Naive thymus-derived CD8-positive, alpha-beta T cell (primary cell): ENCODE results near the gene UBE2E2. TPM values are rescaled to one million over a fixed set of nuclear protein-coding genes. Genes with fewer than 3 reads are reported as not detected.

Experiments
- ATAC-seq, 2 donors: fragments of 150-1000 bp; cut with Tn5 transposase in 1 of 2; sonication (Bioruptor Pico), chemical (Tn5 transposase) in 1 of 2; 1 replicate in 1 of 2; 2 replicates in 1 of 2; pipeline ENCODE4 v1.10.0; 2021; ENCODE audit warnings: mild to moderate bottlenecking in 2 of 2, moderate library complexity in 2 of 2
- POLR2A ChIA-PET: fragments of 350-600 bp; sonication (Branson Sonifier 250); formaldehyde crosslinking; loops from one replicate; lab custom pipeline; 2021; ENCODE audit warnings: antibody characterized with exemption; lab: Charles Lee
- DNase-seq, 10 donors: peaks; one replicate each; pipeline versions ENCODE4 v3.0.0 to v3.0.0-alpha.2; 2020 to 2022
- H3K27ac Mint-ChIP-seq, 10 donors: one replicate each; pipeline ENCODE4 v1.8.0; 2020 to 2022; ENCODE audit warnings: mild to moderate bottlenecking in 10 of 10, mixed read lengths in 10 of 10, moderate library complexity in 4 of 10, inconsistent platforms in 1 of 10
- H3K27me3 Mint-ChIP-seq, 5 donors: one replicate each; pipeline ENCODE4 v1.8.0; 2021 to 2022; ENCODE audit warnings: mixed read lengths in 5 of 5
- H3K36me3 Mint-ChIP-seq, 3 donors: one replicate each; pipeline ENCODE4 v1.8.0; 2020 to 2022; ENCODE audit warnings: mixed read lengths in 3 of 3, mild to moderate bottlenecking in 2 of 3, inconsistent platforms in 1 of 3
- H3K4me1 Mint-ChIP-seq, 4 donors: one replicate each; pipeline ENCODE4 v1.8.0; 2021 to 2022; ENCODE audit warnings: mixed read lengths in 4 of 4
- H3K4me3 Mint-ChIP-seq, 10 donors: one replicate each; pipeline ENCODE4 v1.8.0; 2020 to 2022; ENCODE audit warnings: mild to moderate bottlenecking in 10 of 10, mixed read lengths in 10 of 10, moderate library complexity in 6 of 10, inconsistent platforms in 1 of 10
- H3K9me3 Mint-ChIP-seq, 9 donors: one replicate each; pipeline ENCODE4 v1.8.0; 2020 to 2022; ENCODE audit warnings: mixed read lengths in 9 of 9, mild to moderate bottlenecking in 3 of 9, inconsistent platforms in 1 of 9, moderate library complexity in 1 of 9
- polyA plus RNA-seq, 3 donors: library from polyadenylated mRNA; unstranded; fragments of 300-500 nt; fragmentation: Illumina TruSeq; gene quantifications; one replicate each; pipeline ENCODE4 v1.2.3, GENCODE V29; 2021
- total RNA-seq, 8 experiments: library from RNA in 2 of 8; stranded (reverse) in 2 of 8; gene quantifications; one replicate each; pipeline ENCODE4 v1.2.3 and lab custom pipeline; 2021 to 2026

UBE2E2 gene
- total and polyA plus RNA-seq, 5 experiments from 2014 or later = 12.5 to 19.6 (median 14.0) TPM

DNA sequence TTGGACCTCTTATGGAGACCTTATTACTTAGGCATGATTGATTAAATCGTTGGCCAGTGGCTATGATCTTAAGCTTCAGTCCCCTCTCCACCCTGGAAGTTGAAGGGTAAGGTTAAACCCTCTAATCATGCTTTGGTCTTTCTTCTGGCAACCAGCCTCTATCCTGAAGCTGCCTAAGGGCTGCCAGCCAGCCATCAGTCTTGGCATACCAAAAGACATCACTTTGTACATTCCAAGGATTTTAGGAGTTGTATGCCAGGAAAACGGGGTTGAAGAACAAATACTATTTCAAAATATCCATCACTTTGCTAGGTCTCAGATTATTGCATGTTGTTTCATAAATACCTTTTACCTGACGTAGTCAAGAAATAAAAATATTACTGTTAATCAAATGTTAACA is 28.9 kb downstream of the UBE2E2 start:
- peaks cover 14 to 37% (median 24%) of the 10 kb centered on the region in 4 donors for H3K4me1 Mint-ChIP-seq
- H3K4me3 Mint-ChIP-seq = no peak overlapping the region
- H3K27ac Mint-ChIP-seq = no peak overlapping the region
- DNase-seq = no peak
- POLR2A ChIA-PET = no interaction called here
- ATAC-seq = no peak
- H3K9me3 Mint-ChIP-seq = no peaks in the 10 kb centered on the region
- peaks cover 0 to 7% (median 0%) of the 10 kb centered on the region in 3 donors for H3K36me3 Mint-ChIP-seq
- no peaks in the 10 kb centered on the region for H3K27me3 Mint-ChIP-seq

DNA sequence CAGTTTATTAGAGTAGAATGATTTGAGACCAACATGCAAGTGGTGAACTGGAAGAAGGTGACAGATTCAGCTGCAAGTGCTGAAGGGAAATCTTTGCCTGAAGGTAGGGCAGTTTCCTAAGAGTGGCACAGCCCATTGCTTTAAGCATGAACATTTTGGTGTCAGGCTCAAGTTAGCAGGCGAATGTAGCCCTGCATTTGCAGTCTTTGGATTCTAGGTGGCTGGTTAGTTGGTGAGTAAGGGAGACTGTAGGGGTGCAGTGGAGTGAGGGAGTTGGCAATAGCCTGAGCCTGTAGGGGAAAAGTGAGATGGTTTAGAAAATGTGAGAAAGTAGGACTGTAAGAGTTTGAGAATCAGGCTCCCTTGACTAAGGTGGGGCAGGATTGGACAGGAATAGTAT is 29.7 kb downstream of the UBE2E2 start:
- H3K27me3 Mint-ChIP-seq = no peaks in the 10 kb centered on the region
- no peak overlapping the region for H3K4me3 Mint-ChIP-seq
- DNase-seq = no peak
- H3K9me3 Mint-ChIP-seq = no peaks in the 10 kb centered on the region
- H3K27ac Mint-ChIP-seq = no peak overlapping the region
- peaks cover 14 to 37% (median 23%) of the 10 kb centered on the region in 4 donors for H3K4me1 Mint-ChIP-seq
- POLR2A ChIA-PET = no interaction called here
- H3K36me3 Mint-ChIP-seq = peaks cover 0 to 6% (median 0%) of the 10 kb centered on the region in 3 donors
- ATAC-seq = no peak

DNA sequence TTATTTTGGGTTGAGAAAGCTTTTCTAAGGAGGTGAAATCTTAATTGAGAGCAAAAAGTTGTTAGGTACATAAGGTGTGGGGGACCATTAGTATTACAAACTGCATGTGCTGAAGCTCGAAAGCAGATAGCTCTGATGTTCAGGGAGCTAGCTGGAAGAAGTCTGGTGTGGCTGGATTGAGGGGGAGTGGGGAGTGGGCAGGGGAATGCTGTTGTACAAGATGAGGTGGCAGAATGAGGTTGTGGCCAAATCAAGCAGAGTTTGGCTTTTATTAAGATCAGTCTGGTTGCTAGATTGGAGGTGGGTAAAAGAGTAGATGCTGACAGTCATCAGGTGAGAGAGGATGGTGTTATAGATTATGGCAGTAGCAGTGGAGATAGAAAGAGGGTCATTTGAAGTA is 32.1 kb downstream of the UBE2E2 start:
- Mint-ChIP-seq H3K4me3 (no peak overlapping the region), H3K27ac (peak overlapping the region in 2 of 10 donors; percentile 0 to 2), H3K4me1 (peaks cover 14 to 48% (median 31%) of the 10 kb centered on the region in 4 donors), H3K36me3 (peaks cover 0 to 3% (median 0%) of the 10 kb centered on the region in 3 donors), H3K27me3 (no peaks in the 10 kb centered on the region), H3K9me3 (no peaks in the 10 kb centered on the region)
- POLR2A ChIA-PET = no interaction called here
- ATAC-seq (no peak), DNase-seq (no peak)

DNA sequence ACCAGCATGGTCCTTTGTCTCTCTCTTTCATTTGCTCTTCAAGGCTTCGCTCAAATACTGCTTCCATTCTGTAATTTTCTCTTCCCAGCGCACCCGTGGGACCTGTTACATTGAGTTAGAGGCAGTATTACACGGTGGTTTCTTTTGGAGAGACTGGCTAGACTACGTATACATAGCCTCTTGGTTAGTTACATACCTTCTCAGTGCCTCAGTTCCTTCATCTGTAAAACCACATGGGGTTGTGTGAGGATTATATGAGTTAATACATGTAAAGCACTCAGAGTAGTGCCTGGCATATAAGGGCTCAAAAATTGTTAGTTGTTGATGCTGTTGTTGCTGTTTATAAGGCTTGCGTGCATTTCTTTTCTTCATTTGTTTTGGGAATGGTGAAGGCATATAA is 33.8 kb downstream of the UBE2E2 start:
- Mint-ChIP-seq H3K27ac (no peak overlapping the region), H3K4me3 (no peak overlapping the region), H3K9me3 (no peaks in the 10 kb centered on the region), H3K36me3 (peaks cover 0 to 3% (median 0%) of the 10 kb centered on the region in 3 donors), H3K27me3 (no peaks in the 10 kb centered on the region), H3K4me1 (peaks cover 17 to 58% (median 38%) of the 10 kb centered on the region in 4 donors)
- ATAC-seq (no peak), DNase-seq (no peak)
- POLR2A ChIA-PET = no interaction called here

DNA sequence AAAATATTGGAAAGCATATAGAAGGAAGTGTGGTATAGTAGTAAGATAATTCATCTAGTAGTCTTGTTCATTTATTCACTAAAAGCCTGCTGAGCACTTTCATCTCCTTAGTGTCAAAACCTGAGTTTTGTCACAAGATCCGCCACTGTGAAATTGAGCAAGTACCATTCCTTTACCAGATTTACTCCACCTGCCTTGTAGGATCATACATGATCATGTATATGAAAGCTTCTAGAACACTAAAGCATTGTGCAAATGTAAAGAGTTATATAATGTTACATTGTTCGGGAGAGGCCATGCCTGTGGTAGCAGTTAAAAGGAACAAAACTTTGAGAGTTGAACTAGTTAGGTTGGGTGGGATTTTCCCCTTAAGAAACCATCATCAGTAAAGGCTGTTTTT is 35.0 kb downstream of the UBE2E2 start:
- Mint-ChIP-seq H3K27ac (no peak overlapping the region), H3K27me3 (no peaks in the 10 kb centered on the region)
- POLR2A ChIA-PET = no interaction called here

DNA sequence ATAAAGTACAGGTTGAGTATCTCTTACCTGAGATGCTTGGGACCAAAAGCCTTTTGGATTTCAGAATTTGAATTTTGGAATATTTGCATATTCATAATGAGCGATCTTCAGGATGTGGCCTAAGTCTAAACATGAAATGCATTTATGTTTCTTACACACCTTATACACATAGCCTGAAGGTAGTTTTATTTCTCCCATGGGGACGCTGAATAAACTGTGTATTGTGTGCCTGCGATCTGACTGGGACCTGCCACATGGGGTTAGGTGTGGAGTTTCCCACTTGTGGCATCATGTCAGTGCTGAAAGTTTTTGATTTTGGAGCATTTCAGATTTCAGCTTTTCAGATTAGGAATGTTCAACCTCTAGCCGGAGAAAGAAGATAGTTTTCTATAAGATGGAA is 35.5 kb downstream of the UBE2E2 start:
- Mint-ChIP-seq H3K4me1 (peaks cover 14 to 64% (median 39%) of the 10 kb centered on the region in 4 donors), H3K36me3 (peaks cover 0 to 3% (median 0%) of the 10 kb centered on the region in 3 donors), H3K4me3 (no peak overlapping the region), H3K9me3 (no peaks in the 10 kb centered on the region), H3K27ac (no peak overlapping the region), H3K27me3 (no peaks in the 10 kb centered on the region)
- POLR2A ChIA-PET = no interaction called here
- ATAC-seq (no peak), DNase-seq (no peak)

More for the DNA sequence above, 35.0 kb downstream of the UBE2E2 start:
- Mint-ChIP-seq H3K9me3 (no peaks in the 10 kb centered on the region), H3K4me3 (no peak overlapping the region), H3K36me3 (peaks cover 0 to 3% (median 0%) of the 10 kb centered on the region in 3 donors), H3K4me1 (peaks cover 14 to 62% (median 38%) of the 10 kb centered on the region in 4 donors)
- DNase-seq = no peak
- no peak for ATAC-seq

DNA sequence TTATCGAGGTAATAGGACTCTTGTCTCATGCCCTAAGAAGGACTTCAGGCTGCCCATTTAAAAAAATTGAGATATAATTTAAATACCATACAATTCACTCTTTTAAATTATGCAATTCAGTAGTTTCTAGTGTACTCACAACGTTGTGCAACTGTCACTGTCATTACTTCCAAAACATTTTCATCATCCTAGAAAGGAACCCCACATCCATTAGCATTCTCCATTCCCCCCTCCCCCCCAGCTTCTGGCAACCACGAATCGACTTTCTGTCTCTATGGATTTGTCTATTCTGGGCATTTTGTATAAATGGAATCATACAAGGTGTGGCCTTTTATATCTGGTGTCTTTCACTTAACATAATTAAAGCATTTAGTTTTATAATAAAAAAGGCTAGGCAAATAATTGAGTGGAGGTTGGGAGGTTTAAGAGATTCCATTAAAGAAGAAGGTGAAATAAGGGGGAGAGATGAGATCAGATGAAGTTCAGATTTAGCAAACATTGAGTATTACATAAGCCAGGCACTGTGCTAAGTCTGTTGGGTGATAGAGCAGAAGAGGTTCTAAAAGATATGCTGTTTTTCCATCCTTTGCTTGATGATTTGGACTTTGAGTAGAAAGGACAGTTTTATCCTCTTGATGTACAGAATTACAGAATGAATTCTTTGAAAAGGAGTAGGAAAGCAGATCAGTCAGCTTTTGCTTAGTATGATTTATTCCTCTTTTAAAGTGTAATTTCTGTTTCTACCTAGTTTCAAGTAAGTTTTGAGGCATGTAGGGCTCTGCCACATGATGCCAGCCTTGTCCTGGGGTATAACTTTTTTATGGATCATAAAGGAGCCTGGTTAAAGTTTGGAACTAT is 36.3 kb downstream of the UBE2E2 start:
- ATAC-seq (no peak), DNase-seq (no peak)
- Mint-ChIP-seq H3K4me1 (peaks cover 14 to 59% (median 37%) of the 10 kb centered on the region in 4 donors), H3K4me3 (no peak overlapping the region), H3K27ac (peak overlapping the region in 1 of 10 donors; percentile 58), H3K36me3 (no peaks in the 10 kb centered on the region), H3K27me3 (no peaks in the 10 kb centered on the region), H3K9me3 (no peaks in the 10 kb centered on the region)
- POLR2A ChIA-PET = no interaction called here

DNA sequence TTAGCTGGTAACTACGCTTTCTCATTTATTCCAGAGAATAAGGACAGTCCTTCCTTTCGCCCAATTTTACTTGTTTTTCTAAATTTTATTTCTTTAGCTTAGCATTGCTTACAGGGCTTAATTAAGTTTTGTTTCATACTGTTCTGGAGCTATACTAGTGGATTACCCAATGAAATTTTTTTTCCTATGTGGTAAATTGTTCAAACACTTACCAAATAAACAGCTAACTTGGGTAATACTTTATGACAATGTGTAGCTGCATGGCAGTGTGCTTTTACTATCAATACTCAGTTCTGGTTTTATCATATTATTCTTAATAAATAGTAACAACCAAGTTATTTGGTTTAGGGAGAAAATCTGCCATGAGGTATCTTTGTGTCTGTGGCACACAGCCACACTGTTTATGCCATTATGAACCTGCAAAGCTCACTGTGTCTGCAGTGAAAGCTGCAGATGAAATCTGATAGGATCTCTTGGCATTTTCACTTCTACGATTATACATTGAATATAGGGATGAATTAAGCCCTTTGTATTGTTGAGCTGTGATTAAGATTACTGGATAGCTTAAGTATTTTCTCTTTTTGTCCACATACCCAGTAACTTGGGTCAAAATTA is 37.2 kb downstream of the UBE2E2 start:
- Mint-ChIP-seq H3K4me1 (peaks cover 14 to 55% (median 31%) of the 10 kb centered on the region in 4 donors), H3K4me3 (no peak overlapping the region)
- POLR2A ChIA-PET = no interaction called here

DNA sequence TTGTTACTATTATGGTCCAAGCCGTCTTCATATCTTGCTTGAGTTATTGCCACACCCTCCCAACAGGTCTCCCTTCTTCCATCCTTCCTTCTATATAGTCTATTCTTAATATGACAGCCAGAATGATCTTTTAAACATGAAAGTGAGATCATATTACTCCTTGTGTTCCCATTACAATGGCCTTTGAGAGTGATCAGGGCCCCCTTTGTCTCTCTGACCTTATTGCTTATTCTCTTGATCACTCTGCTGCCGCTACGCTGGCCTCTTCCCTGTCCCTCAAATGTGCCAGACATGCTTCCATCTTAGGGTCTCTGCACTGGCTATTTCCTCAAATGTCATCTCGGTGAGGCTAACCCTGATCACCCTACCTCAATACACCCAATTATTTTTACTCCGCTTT is 38.1 kb downstream of the UBE2E2 start:
- no peak overlapping the region for H3K4me3 Mint-ChIP-seq
- no peaks in the 10 kb centered on the region for H3K27me3 Mint-ChIP-seq
- no peaks in the 10 kb centered on the region for H3K9me3 Mint-ChIP-seq
- DNase-seq = no peak
- ATAC-seq = no peak
- no peaks in the 10 kb centered on the region for H3K36me3 Mint-ChIP-seq
- peak overlapping the region in 1 of 10 donors; percentile 66 for H3K27ac Mint-ChIP-seq
- H3K4me1 Mint-ChIP-seq = peaks cover 8 to 47% (median 23%) of the 10 kb centered on the region in 4 donors
- POLR2A ChIA-PET = no interaction called here

More for the DNA sequence above, 37.2 kb downstream of the UBE2E2 start:
- no peaks in the 10 kb centered on the region for H3K36me3 Mint-ChIP-seq
- no peak for DNase-seq
- H3K27me3 Mint-ChIP-seq = no peaks in the 10 kb centered on the region
- no peak overlapping the region for H3K27ac Mint-ChIP-seq
- ATAC-seq = no peak
- H3K9me3 Mint-ChIP-seq = no peaks in the 10 kb centered on the region

DNA sequence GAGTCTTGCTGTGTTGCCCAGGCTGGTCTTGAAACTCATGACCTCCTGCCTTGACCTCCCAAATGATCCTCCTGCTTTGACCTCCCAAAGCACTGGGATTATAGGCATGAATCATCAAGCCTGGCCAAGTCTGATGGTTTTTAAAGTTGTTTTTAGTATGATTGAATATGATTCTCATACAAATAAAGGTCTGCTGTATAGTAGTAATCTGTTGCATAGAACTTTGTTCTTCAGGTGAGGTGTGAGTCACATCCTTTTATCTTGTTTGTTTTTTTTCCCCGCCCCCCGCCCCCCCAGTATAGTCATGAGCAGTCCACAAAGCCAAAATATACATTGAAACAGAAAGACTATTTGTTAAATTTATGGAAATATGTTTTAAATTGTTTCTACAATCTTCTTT is 39.0 kb downstream of the UBE2E2 start:
- Mint-ChIP-seq H3K27me3 (no peaks in the 10 kb centered on the region), H3K9me3 (no peaks in the 10 kb centered on the region), H3K4me1 (peaks cover 3 to 39% (median 16%) of the 10 kb centered on the region in 4 donors), H3K36me3 (no peaks in the 10 kb centered on the region), H3K27ac (no peak overlapping the region), H3K4me3 (no peak overlapping the region)
- ATAC-seq (no peak), DNase-seq (no peak)
- POLR2A ChIA-PET = no interaction called here

DNA sequence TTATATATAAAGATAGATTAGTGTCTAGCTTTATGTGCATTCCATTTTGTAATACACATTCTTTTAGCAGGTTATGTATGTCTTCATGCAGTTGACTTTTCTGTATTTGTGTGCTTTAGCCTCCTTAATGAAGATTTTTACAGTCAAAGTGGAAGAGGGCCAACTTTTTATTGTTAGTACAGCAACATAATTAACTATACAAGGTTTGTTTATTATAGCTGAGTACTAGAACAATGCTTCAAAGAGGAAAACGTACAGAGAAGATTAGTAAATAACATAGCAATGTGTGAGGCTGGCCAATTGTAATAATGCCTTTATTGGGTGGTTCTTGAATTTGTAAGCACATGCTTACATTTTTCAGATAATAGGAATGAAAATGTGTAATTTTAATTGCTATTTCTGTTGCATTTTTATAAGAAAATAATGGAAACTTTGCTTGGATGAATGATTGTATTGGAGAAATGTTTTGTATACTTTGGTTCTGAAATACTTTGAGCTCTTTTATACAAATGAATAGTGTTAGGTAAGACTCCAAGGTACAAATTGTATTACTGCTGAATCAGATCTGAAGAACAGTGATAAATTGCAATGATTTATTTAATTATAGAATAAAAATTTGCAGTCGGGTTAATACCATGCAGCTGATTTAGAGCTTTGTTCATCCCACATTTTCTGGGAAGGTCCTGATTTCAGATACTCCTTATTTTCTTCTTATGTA is 41.4 kb downstream of the UBE2E2 start:
- POLR2A ChIA-PET = no interaction called here
- H3K9me3 Mint-ChIP-seq = no peaks in the 10 kb centered on the region
- H3K27me3 Mint-ChIP-seq = no peaks in the 10 kb centered on the region
- H3K4me1 Mint-ChIP-seq = peaks cover 3 to 36% (median 21%) of the 10 kb centered on the region in 4 donors
- no peak overlapping the region for H3K27ac Mint-ChIP-seq
- no peak overlapping the region for H3K4me3 Mint-ChIP-seq
- ATAC-seq (no peak), DNase-seq (no peak)
- H3K36me3 Mint-ChIP-seq = no peaks in the 10 kb centered on the region

DNA sequence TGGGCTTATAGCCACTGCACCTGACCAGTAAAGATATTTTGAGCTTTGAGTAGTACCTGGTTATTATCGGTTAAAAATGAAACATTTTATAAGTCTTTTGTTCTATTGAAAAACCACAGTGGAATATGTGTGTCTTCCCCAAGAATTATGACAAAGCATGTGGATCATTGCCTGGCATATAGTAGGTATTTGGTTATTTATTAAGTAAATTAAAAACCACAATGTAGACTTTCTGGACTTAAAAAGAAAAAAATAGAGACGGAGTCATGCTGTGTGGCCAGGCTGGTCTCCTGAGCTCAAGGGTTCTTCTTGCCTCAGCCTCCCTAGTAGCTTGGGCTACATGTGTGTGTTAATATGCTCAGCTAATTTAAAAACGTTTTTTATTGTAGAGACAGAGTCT is 43.5 kb downstream of the UBE2E2 start:
- H3K4me1 Mint-ChIP-seq = peaks cover 0 to 33% (median 25%) of the 10 kb centered on the region in 4 donors
- H3K4me3 Mint-ChIP-seq = no peak overlapping the region
- no peaks in the 10 kb centered on the region for H3K27me3 Mint-ChIP-seq
- DNase-seq (no peak), ATAC-seq (no peak)
- H3K27ac Mint-ChIP-seq = no peak overlapping the region
- H3K9me3 Mint-ChIP-seq = no peaks in the 10 kb centered on the region
- H3K36me3 Mint-ChIP-seq = no peaks in the 10 kb centered on the region
- POLR2A ChIA-PET = no interaction called here
